HEK293 (cell line): ENCODE measurements around the gene NELL1.

Experiments used
- CTCF ChIA-PET: fragments of 350-600 bp; formaldehyde crosslinking; extraction: SDS; loops from one replicate; lab custom pipeline; 2021; ENCODE audit warnings: antibody characterized with exemption; lab: Yijun Ruan, JAX
- POLR2A ChIA-PET: fragments of 300-600 bp; formaldehyde crosslinking; extraction: SDS; loops from one replicate; lab custom pipeline; 2020; ENCODE audit warnings: antibody characterized with exemption, inconsistent platforms; lab: Yijun Ruan, JAX
- H3K27ac ChIP-seq: fragments of 200-500 bp; sonication (Bioruptor generic); 2 replicates; pipeline ENCODE4 v1.5.1; 2014; ENCODE audit warnings: low read depth, low read length, control low read depth, inconsistent platforms; ENCODE audit errors: extremely low read depth
- H3K36me3 ChIP-seq, 2 experiments: fragments of 200-500 bp in 1 of 2; sonication (Bioruptor generic) in 1 of 2; 1 replicate in 1 of 2; 2 replicates in 1 of 2; pipeline ENCODE4 v1.5.1; 2014 to 2017; ENCODE audit warnings: inconsistent platforms in 2 of 2, low read length in 2 of 2; ENCODE audit not compliant: control insufficient read depth in 2 of 2, insufficient read depth in 1 of 2
- H3K4me1 ChIP-seq: fragments of 200-500 bp; sonication (Bioruptor generic); 2 replicates; pipeline ENCODE4 v1.5.1; 2014; ENCODE audit warnings: mild to moderate bottlenecking, low read length, inconsistent platforms; ENCODE audit not compliant: control insufficient read depth, insufficient read depth
- H3K4me3 ChIP-seq: 2 replicates; pipeline ENCODE4 v1.5.1; 2011; ENCODE audit warnings: low read depth, mild to moderate bottlenecking, control low read depth, low read length, moderate library complexity
- H3K9me3 ChIP-seq: fragments of 200-500 bp; sonication (Bioruptor generic); 2 replicates; pipeline ENCODE4 v1.5.1; 2014; ENCODE audit warnings: low read depth, low read length, inconsistent platforms; ENCODE audit not compliant: control insufficient read depth, insufficient read depth
- CTCF ChIP-seq: fragments of 450-650 bp; formaldehyde crosslinking; IDR thresholded peaks from 2 replicates; pipeline ENCODE4 v1.5.1; 2016; ENCODE audit warnings: missing biosample characterization, missing genetic modification characterization
- IKZF3 ChIP-seq: fragments of 450-650 bp; IDR thresholded peaks from 2 replicates; pipeline ENCODE4 v1.5.0; 2018; ENCODE audit warnings: missing biosample characterization, mild to moderate bottlenecking, missing genetic modification characterization, moderate library complexity
- KLF9 ChIP-seq: fragments of 450-650 bp; formaldehyde crosslinking; IDR thresholded peaks from 2 replicates; pipeline ENCODE4 v1.5.1; 2016; ENCODE audit warnings: missing biosample characterization, missing genetic modification characterization, low read depth
- PRDM4 ChIP-seq: fragments of 450-650 bp; formaldehyde crosslinking; IDR thresholded peaks from 2 replicates; pipeline ENCODE4 v1.5.1; 2017; ENCODE audit warnings: missing biosample characterization, missing genetic modification characterization
- SETDB1 ChIP-seq: IDR thresholded peaks from one replicate; pipeline ENCODE4 v1.6.1; 2017; ENCODE audit warnings: mild to moderate bottlenecking, low read length, moderate library complexity, mixed read lengths; ENCODE audit not compliant: insufficient read length
- ZBTB10 ChIP-seq: fragments of 450-650 bp; formaldehyde crosslinking; IDR thresholded peaks from 2 replicates; pipeline ENCODE4 v1.5.1; 2016; ENCODE audit warnings: missing biosample characterization, missing genetic modification characterization
- ZBTB49 ChIP-seq: fragments of 450-650 bp; formaldehyde crosslinking; IDR thresholded peaks from 2 replicates; pipeline ENCODE4 v1.5.1; 2016; ENCODE audit warnings: missing biosample characterization, missing genetic modification characterization, low read depth
- ZBTB7A ChIP-seq: fragments of 450-650 bp; formaldehyde crosslinking; IDR thresholded peaks from 2 replicates; pipeline ENCODE4 v1.5.1; 2016; ENCODE audit warnings: low read depth, missing biosample characterization, missing genetic modification characterization
- ZFP69B ChIP-seq: fragments of 450-650 bp; formaldehyde crosslinking; IDR thresholded peaks from 2 replicates; pipeline ENCODE4 v1.5.1; 2016; ENCODE audit warnings: missing biosample characterization, missing genetic modification characterization
- ZNF155 ChIP-seq: fragments of 450-650 bp; formaldehyde crosslinking; IDR thresholded peaks from 2 replicates; pipeline ENCODE4 v1.5.1; 2016; ENCODE audit warnings: missing biosample characterization, missing genetic modification characterization
- ZNF184 ChIP-seq: fragments of 450-650 bp; IDR thresholded peaks from 2 replicates; pipeline ENCODE4 v1.5.1; 2018; ENCODE audit warnings: missing biosample characterization, mild to moderate bottlenecking, missing genetic modification characterization
- ZNF223 ChIP-seq: fragments of 450-650 bp; formaldehyde crosslinking; IDR thresholded peaks from 2 replicates; pipeline ENCODE4 v1.5.1; 2016; ENCODE audit warnings: missing biosample characterization, missing genetic modification characterization
- ZNF280D ChIP-seq: fragments of 450-650 bp; formaldehyde crosslinking; IDR thresholded peaks from 2 replicates; pipeline ENCODE4 v1.5.1; 2016; ENCODE audit warnings: missing biosample characterization, missing genetic modification characterization
- ZNF350 ChIP-seq: fragments of 450-650 bp; formaldehyde crosslinking; IDR thresholded peaks from 2 replicates; pipeline ENCODE4 v1.5.0; 2017; ENCODE audit warnings: missing biosample characterization, mild to moderate bottlenecking, missing genetic modification characterization
- ZNF404 ChIP-seq: fragments of 450-650 bp; formaldehyde crosslinking; IDR thresholded peaks from 2 replicates; pipeline ENCODE4 v1.5.1; 2017; ENCODE audit warnings: missing biosample characterization, missing genetic modification characterization
- ZNF560 ChIP-seq: fragments of 450-650 bp; formaldehyde crosslinking; IDR thresholded peaks from 2 replicates; pipeline ENCODE4 v1.5.1; 2017; ENCODE audit warnings: missing biosample characterization, missing genetic modification characterization, borderline replicate concordance
- ZNF623 ChIP-seq: fragments of 450-650 bp; formaldehyde crosslinking; IDR thresholded peaks from 2 replicates; pipeline ENCODE4 v1.5.1; 2016; ENCODE audit warnings: missing biosample characterization, missing genetic modification characterization
- ZNF660 ChIP-seq: fragments of 450-650 bp; IDR thresholded peaks from 2 replicates; pipeline ENCODE4 v1.5.1; 2018; ENCODE audit warnings: missing biosample characterization, mild to moderate bottlenecking, missing genetic modification characterization
- ZSCAN30 ChIP-seq: fragments of 450-650 bp; IDR thresholded peaks from 2 replicates; pipeline ENCODE4 v1.5.1; 2018; ENCODE audit warnings: missing biosample characterization, mild to moderate bottlenecking, missing genetic modification characterization, moderate library complexity

The NELL1 gene

GRCh38 chr11:21405422-21405821, 736.0 kb downstream of the NELL1 start:
- POLR2A ChIA-PET: no interaction called here
- TF ChIP-seq ZBTB10 (tag by site-specific recombination): no peak
- no peak for TF ChIP-seq KLF9 (tag by site-specific recombination)
- no peak overlapping the region for H3K4me3 ChIP-seq
- no peaks in the 10 kb centered on the region for H3K4me1 ChIP-seq
- H3K9me3 ChIP-seq: no peaks in the 10 kb centered on the region
- H3K27ac ChIP-seq: no peak overlapping the region
- CTCF ChIA-PET: no interaction called here
- H3K36me3 ChIP-seq: no peaks in the 10 kb centered on the region

GRCh38 chr11:21410513-21410912, 741.1 kb downstream of the NELL1 start:
- TF ChIP-seq ZNF560 (tag by site-specific recombination): no peak
- TF ChIP-seq, all 188 proteins: peak for 0
- H3K36me3 ChIP-seq: no peaks in the 10 kb centered on the region
- ChIA-PET POLR2A (no interaction called here), CTCF (no interaction called here)
- H3K4me1 ChIP-seq: no peaks in the 10 kb centered on the region
- no peak overlapping the region for H3K27ac ChIP-seq
- no peaks in the 10 kb centered on the region for H3K9me3 ChIP-seq
- no peak overlapping the region for H3K4me3 ChIP-seq

- H3K27ac ChIP-seq: no peak overlapping the region
- H3K36me3 ChIP-seq: no peaks in the 10 kb centered on the region
- CTCF ChIA-PET: no interaction called here
- POLR2A ChIA-PET: no interaction called here
- no peaks in the 10 kb centered on the region for H3K4me1 ChIP-seq
- no peaks in the 10 kb centered on the region for H3K9me3 ChIP-seq
- no peak overlapping the region for H3K4me3 ChIP-seq
- TF ChIP-seq ZNF223 (tag by site-specific recombination) (no peak), ZNF623 (no peak), IKZF3 (tag by site-specific recombination) (no peak), ZNF404 (tag by site-specific recombination) (no peak), ZFP69B (tag by site-specific recombination) (no peak), ZNF660 (tag by site-specific recombination) (no peak), ZNF184 (tag by site-specific recombination) (no peak), PRDM4 (tag by site-specific recombination) (no peak), SETDB1 (no peak), ZBTB7A (no peak), ZNF155 (tag by site-specific recombination) (no peak), ZNF280D (tag by site-specific recombination) (no peak), ZSCAN30 (tag by site-specific recombination) (no peak), ZNF350 (tag by site-specific recombination) (no peak), CTCF (tag by site-specific recombination) (no peak), ZBTB49 (tag by site-specific recombination) (no peak)
Measured at GRCh38 chr11:21411104-21411503, 741.7 kb downstream of the NELL1 start.
